HEK293 (cell line): ENCODE data around the gene INTS1.

ENCODE experiments used
- CTCF ChIP-seq: fragments of 450-650 bp; formaldehyde crosslinking; IDR thresholded peaks from 2 replicates; pipeline ENCODE4 v1.5.1; 2016; ENCODE audit warnings: missing biosample characterization, missing genetic modification characterization
- TCF7L2 ChIP-seq: IDR thresholded peaks from 2 replicates; pipeline ENCODE4 v1.6.1; 2011; ENCODE audit warnings: low read depth, mild to moderate bottlenecking, inconsistent platforms, low read length, moderate library complexity, borderline replicate concordance
- ZIC2 ChIP-seq: fragments of 450-650 bp; formaldehyde crosslinking; IDR thresholded peaks from 2 replicates; pipeline ENCODE4 v1.5.1; 2016; ENCODE audit warnings: missing biosample characterization, missing genetic modification characterization
- ZNF10 ChIP-seq: fragments of 450-650 bp; formaldehyde crosslinking; IDR thresholded peaks from 2 replicates; pipeline ENCODE4 v1.5.1; 2017; ENCODE audit warnings: missing biosample characterization, missing genetic modification characterization
- ZNF140 ChIP-seq: fragments of 450-650 bp; formaldehyde crosslinking; IDR thresholded peaks from 2 replicates; pipeline ENCODE4 v1.5.1; 2016; ENCODE audit warnings: missing biosample characterization, missing genetic modification characterization
- ZNF184 ChIP-seq: fragments of 450-650 bp; IDR thresholded peaks from 2 replicates; pipeline ENCODE4 v1.5.1; 2018; ENCODE audit warnings: missing biosample characterization, mild to moderate bottlenecking, missing genetic modification characterization
- ZNF585B ChIP-seq: fragments of 450-650 bp; formaldehyde crosslinking; IDR thresholded peaks from 2 replicates; pipeline ENCODE4 v1.5.1; 2016; ENCODE audit warnings: missing biosample characterization, missing genetic modification characterization
- ZNF76 ChIP-seq: fragments of 450-650 bp; formaldehyde crosslinking; IDR thresholded peaks from 2 replicates; pipeline ENCODE4; 2016; ENCODE audit warnings: low read depth, missing biosample characterization, missing genetic modification characterization, borderline replicate concordance

- no peak for TF ChIP-seq CTCF
- TF ChIP-seq TCF7L2: no peak
- TF ChIP-seq ZNF184 (tag by site-specific recombination): no peak
- no peak for TF ChIP-seq ZNF140 (tag by site-specific recombination)
- no peak for TF ChIP-seq ZIC2
- no peak for TF ChIP-seq ZNF585B (tag by site-specific recombination)
- TF ChIP-seq ZNF10 (tag by site-specific recombination): no peak
- no peak for TF ChIP-seq ZNF76 (tag by site-specific recombination)
Observed at GRCh38 chr7:1464694-1465093, 39.5 kb downstream of the INTS1 start.
